ENCODE measurements around the gene ABCC3. TPM values are rescaled to one million over a fixed set of nuclear protein-coding genes. Genes with fewer than 3 reads are reported as not detected.
A peak's percentile ranks its signal among the peaks of the same experiment; 100 is the strongest.

ABCC3 gene
- total and polyA plus RNA-seq, 9 of the 15 experiments (the other 6 are each of a cell fraction or from before 2014, with no cell fraction given), result 0.03 to 1.6 (median 0.42) TPM; not detected in 5

GRCh38 chr17:50708050-50709000 is 73.6 kb downstream of the ABCC3 start (continued):
- TF ChIP-seq MLLT1 (IDR thresholded peaks at IDR 0.05) (peak; percentile 51 to 53; a peak in 2 of 4 replicates), BCLAF1 (IDR thresholded peaks at IDR 0.05; ENCODE audit: borderline replicate concordance in 1 of 2, control insufficient read depth in 1 of 2, low read depth in 2 of 2, low read length in 1 of 2) (no peak), CTCF (IDR thresholded peaks at IDR 0.05 in 2 of 3, conservative IDR thresholded peaks at IDR 0.05 in 1 of 3; ENCODE audit: insufficient read depth in 2 of 3, low read depth in 1 of 3, low read length in 3 of 3) (peak in 1 of 3 experiments; percentile 0; a peak in 1 of 6 replicates), HDAC6 (IDR thresholded peaks at IDR 0.05; ENCODE audit: low read depth, low read length) (no peak), SMARCE1 (IDR thresholded peaks at IDR 0.05) (peak; percentile 48; the same call in 1 of the 2 replicates)
